VCaP (cell line): Measurements from ENCODE around the gene LCP2.

Source experiments
- H3K27ac ChIP-seq: fragments of 450-650 bp; 2 replicates; pipeline ENCODE4 v1.5.1; 2017
- TF ChIP-seq, protein P1 (sequence below): fragments of 450-650 bp; conservative IDR thresholded peaks from 2 replicates; pipeline ENCODE4 v1.5.1; 2017; ENCODE audit warnings: mild to moderate bottlenecking, moderate library complexity

The LCP2 gene

DNA sequence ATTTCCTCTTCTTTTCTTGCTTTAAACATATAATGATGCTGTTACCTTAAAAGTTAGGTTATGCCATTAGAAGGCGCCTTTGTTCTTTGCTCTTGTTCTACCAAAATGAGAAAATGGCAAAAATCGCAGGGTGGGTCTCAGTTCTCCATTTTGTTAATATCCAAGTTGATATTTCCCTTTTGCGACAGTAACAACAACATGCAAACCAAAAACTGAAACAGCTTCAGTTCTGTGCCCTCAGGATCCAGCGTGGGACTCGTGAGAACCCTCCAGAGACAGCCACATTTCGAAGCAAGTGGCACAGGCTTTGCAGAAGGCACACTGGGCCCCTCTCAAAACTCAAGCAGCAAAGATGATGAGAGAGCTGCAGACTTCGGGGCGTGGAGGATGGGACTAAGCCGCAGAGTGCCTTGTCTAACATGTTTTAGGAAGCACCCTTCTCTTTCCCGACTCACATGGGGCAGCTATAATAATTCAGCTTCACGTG is 33.0 kb upstream of the LCP2 start:
- no peak overlapping the region for H3K27ac ChIP-seq
- TF ChIP-seq, protein P1, sequence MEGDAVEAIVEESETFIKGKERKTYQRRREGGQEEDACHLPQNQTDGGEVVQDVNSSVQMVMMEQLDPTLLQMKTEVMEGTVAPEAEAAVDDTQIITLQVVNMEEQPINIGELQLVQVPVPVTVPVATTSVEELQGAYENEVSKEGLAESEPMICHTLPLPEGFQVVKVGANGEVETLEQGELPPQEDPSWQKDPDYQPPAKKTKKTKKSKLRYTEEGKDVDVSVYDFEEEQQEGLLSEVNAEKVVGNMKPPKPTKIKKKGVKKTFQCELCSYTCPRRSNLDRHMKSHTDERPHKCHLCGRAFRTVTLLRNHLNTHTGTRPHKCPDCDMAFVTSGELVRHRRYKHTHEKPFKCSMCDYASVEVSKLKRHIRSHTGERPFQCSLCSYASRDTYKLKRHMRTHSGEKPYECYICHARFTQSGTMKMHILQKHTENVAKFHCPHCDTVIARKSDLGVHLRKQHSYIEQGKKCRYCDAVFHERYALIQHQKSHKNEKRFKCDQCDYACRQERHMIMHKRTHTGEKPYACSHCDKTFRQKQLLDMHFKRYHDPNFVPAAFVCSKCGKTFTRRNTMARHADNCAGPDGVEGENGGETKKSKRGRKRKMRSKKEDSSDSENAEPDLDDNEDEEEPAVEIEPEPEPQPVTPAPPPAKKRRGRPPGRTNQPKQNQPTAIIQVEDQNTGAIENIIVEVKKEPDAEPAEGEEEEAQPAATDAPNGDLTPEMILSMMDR: no peak

DNA sequence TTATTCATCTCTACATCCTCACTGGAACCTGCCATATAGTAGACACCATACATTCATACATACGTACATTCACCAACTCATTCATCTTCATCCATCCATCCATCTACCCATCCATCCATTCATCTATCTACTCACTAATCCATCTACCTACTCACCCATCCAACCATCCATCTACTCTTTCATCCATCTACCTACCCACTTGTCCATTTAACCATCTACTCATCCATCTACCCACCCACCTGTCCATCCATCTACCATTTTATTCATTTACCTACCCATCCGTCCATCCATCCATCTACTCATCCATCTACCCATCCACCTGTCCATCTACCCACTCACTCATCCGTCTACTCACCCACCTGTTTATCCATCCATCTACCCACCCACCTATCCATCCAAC is 31.9 kb upstream of the LCP2 start:
- H3K27ac ChIP-seq: no peak overlapping the region

GRCh38 chr5:170327829-170328228 is 30.3 kb upstream of the LCP2 start:
- TF ChIP-seq, protein P1: no peak
- no peak overlapping the region for H3K27ac ChIP-seq

More for the DNA sequence above, 31.9 kb upstream of the LCP2 start:
- TF ChIP-seq, protein P1: no peak

GRCh38 chr5:170327168-170327567 is 29.6 kb upstream of the LCP2 start:
- TF ChIP-seq, protein P1: no peak
- H3K27ac ChIP-seq: no peak overlapping the region

GRCh38 chr5:170319301-170319700 is 21.7 kb upstream of the LCP2 start:
- no peak overlapping the region for H3K27ac ChIP-seq
- TF ChIP-seq, protein P1: no peak

GRCh38 chr5:170317499-170317898 is 19.9 kb upstream of the LCP2 start:
- H3K27ac ChIP-seq: no peak overlapping the region
- TF ChIP-seq, protein P1: no peak

- TF ChIP-seq, protein P1: no peak
- H3K27ac ChIP-seq: no peak overlapping the region
Observed at GRCh38 chr5:170316937-170317336, 19.4 kb upstream of the LCP2 start.
